Measurements from ENCODE around the gene MYO5B. TPM values are rescaled to one million over a fixed set of nuclear protein-coding genes. Genes with fewer than 3 reads are reported as not detected.

Gene MYO5B
- polyA plus RNA-seq, 1 donor (not counting 4 experiments of a cell fraction or from before 2014, with no cell fraction given) = 6.8 TPM

DNA sequence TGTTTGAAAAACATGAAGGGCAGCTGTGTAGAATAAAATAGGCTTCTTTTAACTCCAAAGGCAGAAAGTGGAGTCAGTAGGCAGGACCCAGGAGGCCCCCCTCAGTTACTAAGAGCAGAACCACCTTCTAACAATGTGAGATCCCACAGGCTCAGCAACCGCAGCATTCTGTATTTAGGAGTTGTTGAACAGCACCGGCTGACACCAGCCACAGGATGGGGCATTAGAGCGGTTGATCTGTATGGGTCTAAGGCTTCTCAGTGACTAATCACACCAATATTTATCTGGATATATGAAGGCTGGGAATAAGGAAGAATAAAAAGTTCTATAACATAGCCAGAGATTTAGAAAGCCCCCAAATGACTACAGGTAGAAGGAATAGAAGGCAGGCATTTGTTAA is 51.7 kb downstream of the MYO5B start:
- no peak for TF ChIP-seq EZH2 (IDR thresholded peaks at IDR 0.05; ENCODE audit: low read length)
- TF ChIP-seq, protein P1, sequence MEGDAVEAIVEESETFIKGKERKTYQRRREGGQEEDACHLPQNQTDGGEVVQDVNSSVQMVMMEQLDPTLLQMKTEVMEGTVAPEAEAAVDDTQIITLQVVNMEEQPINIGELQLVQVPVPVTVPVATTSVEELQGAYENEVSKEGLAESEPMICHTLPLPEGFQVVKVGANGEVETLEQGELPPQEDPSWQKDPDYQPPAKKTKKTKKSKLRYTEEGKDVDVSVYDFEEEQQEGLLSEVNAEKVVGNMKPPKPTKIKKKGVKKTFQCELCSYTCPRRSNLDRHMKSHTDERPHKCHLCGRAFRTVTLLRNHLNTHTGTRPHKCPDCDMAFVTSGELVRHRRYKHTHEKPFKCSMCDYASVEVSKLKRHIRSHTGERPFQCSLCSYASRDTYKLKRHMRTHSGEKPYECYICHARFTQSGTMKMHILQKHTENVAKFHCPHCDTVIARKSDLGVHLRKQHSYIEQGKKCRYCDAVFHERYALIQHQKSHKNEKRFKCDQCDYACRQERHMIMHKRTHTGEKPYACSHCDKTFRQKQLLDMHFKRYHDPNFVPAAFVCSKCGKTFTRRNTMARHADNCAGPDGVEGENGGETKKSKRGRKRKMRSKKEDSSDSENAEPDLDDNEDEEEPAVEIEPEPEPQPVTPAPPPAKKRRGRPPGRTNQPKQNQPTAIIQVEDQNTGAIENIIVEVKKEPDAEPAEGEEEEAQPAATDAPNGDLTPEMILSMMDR (optimal IDR thresholded peaks at IDR 0.05 in 1 of 3, IDR thresholded peaks at IDR 0.05 in 1 of 3, conservative IDR thresholded peaks at IDR 0.05 in 1 of 3; ENCODE audit: extremely low read depth in 1 of 3, insufficient read depth in 2 of 3, low read length in 3 of 3) = peak in 2 of 3 experiments; percentile 2 to 26
- Histone ChIP-seq H3K4me2 (ENCODE audit: control insufficient read depth, extremely low read depth, insufficient read depth, low read depth, low read length) (peak overlapping the region; percentile 8), H3K79me2 (ENCODE audit: control insufficient read depth, insufficient read depth, low read length) (no peaks in the 10 kb centered on the region), H3K9me3 (ENCODE audit: control insufficient read depth, low read depth, low read length) (no peaks in the 10 kb centered on the region), H3K9me1 (ENCODE audit: control insufficient read depth, extremely low read depth, insufficient read depth, low read length) (no peaks in the 10 kb centered on the region), H4K20me1 (ENCODE audit: control insufficient read depth, extremely low read depth, insufficient read depth, low read length) (no peaks in the 10 kb centered on the region), H3K4me3 (ENCODE audit: control insufficient read depth in 2 of 3, extremely low read depth in 1 of 3, insufficient read depth in 2 of 3, low read depth in 1 of 3, low read length in 3 of 3) (no peak overlapping the region), H2AFZ (ENCODE audit: control insufficient read depth, low read length) (no peak overlapping the region), H3K36me3 (ENCODE audit: control insufficient read depth in 2 of 2, extremely low read depth in 1 of 2, insufficient read depth in 2 of 2, low read length in 2 of 2) (no peaks in the 10 kb centered on the region), H3K27me3 (ENCODE audit: control insufficient read depth, extremely low read depth, insufficient read depth, low read length) (peaks cover 11% of the 10 kb centered on the region), H3K9ac (ENCODE audit: control insufficient read depth, extremely low read depth, insufficient read depth, low read length) (no peak overlapping the region), H3K27ac (ENCODE audit: control insufficient read depth, insufficient read depth, low read length) (peak overlapping the region; percentile 17), H3K4me1 (ENCODE audit: control insufficient read depth, extremely low read depth, insufficient read depth, low read length) (peaks cover 18% of the 10 kb centered on the region)
- no peak for DNase-seq (ENCODE audit: low read depth, low spot score)
- dilution Hi-C loops (cut with MboI; ENCODE audit: extremely low pct_ligation_motif_present, low sequenced_read_pairs) = no loop called here
- FAIRE-seq = no peak

DNA sequence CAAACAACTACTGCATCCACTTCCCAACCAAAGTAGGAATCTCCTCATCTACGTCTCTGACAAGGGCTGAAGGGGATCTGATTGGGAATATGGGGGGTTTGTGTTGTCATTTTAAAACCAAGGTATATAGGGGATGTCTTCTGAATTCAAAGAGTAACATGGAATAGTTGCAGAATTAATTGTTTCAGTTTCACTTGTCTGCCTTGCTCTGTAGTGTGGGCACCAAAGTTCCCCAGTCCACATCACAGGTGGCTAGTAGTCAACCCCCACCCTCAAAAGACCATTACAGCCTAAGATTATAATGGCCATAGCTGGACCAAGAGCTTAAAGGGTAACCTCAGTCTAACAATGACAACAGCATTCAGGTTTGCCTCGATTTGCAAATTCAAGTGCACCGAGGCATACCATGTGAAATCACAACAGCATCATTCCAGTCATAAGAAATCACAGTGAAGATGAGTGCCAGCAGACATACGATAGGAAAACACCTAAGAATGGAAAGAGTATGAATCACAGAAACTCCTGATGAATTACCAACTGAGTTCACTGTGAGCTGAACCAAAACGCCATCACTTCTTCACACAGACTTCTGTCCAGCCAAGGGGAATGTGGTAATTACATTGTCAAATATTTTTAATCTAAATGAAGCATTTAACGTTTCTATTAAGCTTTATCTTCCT is 52.4 kb downstream of the MYO5B start:
- Histone ChIP-seq H3K4me1 (ENCODE audit: control insufficient read depth, extremely low read depth, insufficient read depth, low read length) (peaks cover 18% of the 10 kb centered on the region), H3K4me3 (ENCODE audit: control insufficient read depth in 2 of 3, extremely low read depth in 1 of 3, insufficient read depth in 2 of 3, low read depth in 1 of 3, low read length in 3 of 3) (no peak overlapping the region), H3K9ac (ENCODE audit: control insufficient read depth, extremely low read depth, insufficient read depth, low read length) (no peak overlapping the region), H2AFZ (ENCODE audit: control insufficient read depth, low read length) (no peak overlapping the region), H3K9me3 (ENCODE audit: control insufficient read depth, low read depth, low read length) (no peaks in the 10 kb centered on the region), H3K36me3 (ENCODE audit: control insufficient read depth in 2 of 2, extremely low read depth in 1 of 2, insufficient read depth in 2 of 2, low read length in 2 of 2) (no peaks in the 10 kb centered on the region), H4K20me1 (ENCODE audit: control insufficient read depth, extremely low read depth, insufficient read depth, low read length) (no peaks in the 10 kb centered on the region), H3K4me2 (ENCODE audit: control insufficient read depth, extremely low read depth, insufficient read depth, low read depth, low read length) (no peak overlapping the region), H3K9me1 (ENCODE audit: control insufficient read depth, extremely low read depth, insufficient read depth, low read length) (no peaks in the 10 kb centered on the region), H3K27me3 (ENCODE audit: control insufficient read depth, extremely low read depth, insufficient read depth, low read length) (peaks cover 11% of the 10 kb centered on the region), H3K27ac (ENCODE audit: control insufficient read depth, insufficient read depth, low read length) (no peak overlapping the region), H3K79me2 (ENCODE audit: control insufficient read depth, insufficient read depth, low read length) (no peaks in the 10 kb centered on the region)
- FAIRE-seq (no peak), DNase-seq (ENCODE audit: low read depth, low spot score) (no peak)
- dilution Hi-C loops (cut with MboI; ENCODE audit: extremely low pct_ligation_motif_present, low sequenced_read_pairs) = no loop called here
- TF ChIP-seq EZH2 (IDR thresholded peaks at IDR 0.05; ENCODE audit: low read length) = no peak
- TF ChIP-seq, protein P1 (optimal IDR thresholded peaks at IDR 0.05 in 1 of 3, IDR thresholded peaks at IDR 0.05 in 1 of 3, conservative IDR thresholded peaks at IDR 0.05 in 1 of 3; ENCODE audit: extremely low read depth in 1 of 3, insufficient read depth in 2 of 3, low read length in 3 of 3) = no peak

All from keratinocyte (primary cell).